OCI-LY1 (cell line): ENCODE data around the gene ADGRL1.
"Not testable (repeated sequence)": the region's sequence is repeated elsewhere in the genome, so short reads cannot be mapped to it uniquely, and the experiment has no call there.

Source experiments
- EZH2 ChIP-seq: fragments of 200-600 bp; sonication (generic), shearing (Covaris generic); IDR thresholded peaks from 2 replicates; pipeline ENCODE4 v1.8.0; 2017; ENCODE audit warnings: borderline replicate concordance, mixed run types, mild to moderate bottlenecking, antibody characterized with exemption, low read length, moderate library complexity, mixed read lengths
- TF ChIP-seq, protein P1 (sequence below): fragments of 200-600 bp; sonication (generic), shearing (Covaris generic); IDR thresholded peaks from 2 replicates; pipeline ENCODE4 v1.5.1; 2017; ENCODE audit warnings: mild to moderate bottlenecking, antibody characterized with exemption, low read length, moderate library complexity, mixed read lengths

- TF ChIP-seq, protein P1, sequence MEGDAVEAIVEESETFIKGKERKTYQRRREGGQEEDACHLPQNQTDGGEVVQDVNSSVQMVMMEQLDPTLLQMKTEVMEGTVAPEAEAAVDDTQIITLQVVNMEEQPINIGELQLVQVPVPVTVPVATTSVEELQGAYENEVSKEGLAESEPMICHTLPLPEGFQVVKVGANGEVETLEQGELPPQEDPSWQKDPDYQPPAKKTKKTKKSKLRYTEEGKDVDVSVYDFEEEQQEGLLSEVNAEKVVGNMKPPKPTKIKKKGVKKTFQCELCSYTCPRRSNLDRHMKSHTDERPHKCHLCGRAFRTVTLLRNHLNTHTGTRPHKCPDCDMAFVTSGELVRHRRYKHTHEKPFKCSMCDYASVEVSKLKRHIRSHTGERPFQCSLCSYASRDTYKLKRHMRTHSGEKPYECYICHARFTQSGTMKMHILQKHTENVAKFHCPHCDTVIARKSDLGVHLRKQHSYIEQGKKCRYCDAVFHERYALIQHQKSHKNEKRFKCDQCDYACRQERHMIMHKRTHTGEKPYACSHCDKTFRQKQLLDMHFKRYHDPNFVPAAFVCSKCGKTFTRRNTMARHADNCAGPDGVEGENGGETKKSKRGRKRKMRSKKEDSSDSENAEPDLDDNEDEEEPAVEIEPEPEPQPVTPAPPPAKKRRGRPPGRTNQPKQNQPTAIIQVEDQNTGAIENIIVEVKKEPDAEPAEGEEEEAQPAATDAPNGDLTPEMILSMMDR = not testable (repeated sequence)
- not testable (repeated sequence) for TF ChIP-seq EZH2
Observed at GRCh38 chr19:14250315-14250714, 44.3 kb upstream of the ADGRL1 start.
